Measurements from ENCODE around the gene ANXA2R. TPM values are rescaled to one million over a fixed set of nuclear protein-coding genes. Genes with fewer than 3 reads are reported as not detected.

The ANXA2R gene
- total and polyA plus RNA-seq, 2 of the 13 experiments (the other 11 are each of a cell fraction or from before 2014, with no cell fraction given): 0.95 to 1.3 TPM

GRCh38 chr5:43065948-43066798 is 26.1 kb upstream of the ANXA2R start (continued):
- TF ChIP-seq ZNF800 (CRISPR knock-in tag; IDR thresholded peaks at IDR 0.05): peak; percentile 72; the same call in 1 of the 2 replicates
- no peak for TF ChIP-seq MBNL3 (CRISPR knock-in tag; conservative IDR thresholded peaks at IDR 0.05)
- 0 out of 2 replicates have a peak, but pooled peaks have one; percentile 21 for TF ChIP-seq SRY (CRISPR knock-in tag; IDR thresholded peaks at IDR 0.05)
- TF ChIP-seq ARID3A (IDR thresholded peaks at IDR 0.05; ENCODE audit: low read depth, low read length): no peak
- no peak for TF ChIP-seq ZNF326 (CRISPR knock-in tag; IDR thresholded peaks at IDR 0.05; ENCODE audit: borderline replicate concordance)
- peak; percentile 66 for TF ChIP-seq ZNF777 (CRISPR knock-in tag; IDR thresholded peaks at IDR 0.05)
- peak; percentile 63 for TF ChIP-seq ZMYM3 (CRISPR knock-in tag; IDR thresholded peaks at IDR 0.05)
- TF ChIP-seq ZNF580 (CRISPR knock-in tag; IDR thresholded peaks at IDR 0.05; ENCODE audit: borderline replicate concordance, low read depth): no peak; the same call in 1 of the 2 replicates
- TF ChIP-seq NFAT5 (CRISPR knock-in tag; IDR thresholded peaks at IDR 0.05): 0 out of 2 replicates have a peak, but pooled peaks have one; percentile 44
- TF ChIP-seq ZNF574 (CRISPR knock-in tag; IDR thresholded peaks at IDR 0.05): peak; percentile 68
- no peak for TF ChIP-seq ZNF414 (CRISPR knock-in tag; IDR thresholded peaks at IDR 0.05)
- 0 out of 2 replicates have a peak, but pooled peaks have one; percentile 36 for TF ChIP-seq HIVEP1 (CRISPR knock-in tag; IDR thresholded peaks at IDR 0.05)
- peak; percentile 48 for TF ChIP-seq ZFY (CRISPR knock-in tag; IDR thresholded peaks at IDR 0.05)
- TF ChIP-seq ZNF746 (CRISPR knock-in tag; IDR thresholded peaks at IDR 0.05): peak; percentile 15; the same call in 1 of the 2 replicates
- TF ChIP-seq CREM (IDR thresholded peaks at IDR 0.05): no peak
- TF ChIP-seq CREM (CRISPR knock-in tag; IDR thresholded peaks at IDR 0.05): no peak
